NCI-H1048 (cell line): ENCODE measurements around the gene BAHD1.
"Not testable (repeated sequence)": the region's sequence is repeated elsewhere in the genome, so short reads cannot be mapped to it uniquely, and the experiment has no call there.

Experiments
- DNase-seq: peaks from one replicate; lab custom pipeline; 2025; lab: John Stamatoyannopoulos, UW

The BAHD1 gene

GRCh38 chr15:40445421-40445922, 4.7 kb downstream of the BAHD1 start:
- no peak for DNase-seq

DNA sequence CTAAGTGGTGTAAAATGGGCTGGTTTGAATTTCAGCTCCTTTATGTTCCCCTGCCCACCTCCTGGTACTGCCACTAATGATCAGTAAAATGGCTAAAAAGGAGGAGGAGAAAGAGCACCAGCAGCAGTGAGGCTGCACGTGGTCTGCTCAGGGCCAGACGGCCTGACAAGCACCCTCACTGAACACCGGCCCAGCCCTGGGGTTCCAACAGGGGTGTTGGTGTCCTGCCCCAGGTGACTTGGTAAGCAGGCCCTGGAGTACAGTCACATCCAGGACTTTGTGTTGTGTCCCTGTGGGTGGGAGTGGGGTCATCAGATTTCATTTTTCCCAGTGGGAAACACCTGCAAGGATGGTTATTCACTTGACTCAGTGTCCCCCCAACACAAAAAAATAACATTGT, 5.4 kb downstream of the BAHD1 start:
- DNase-seq = no peak

DNA sequence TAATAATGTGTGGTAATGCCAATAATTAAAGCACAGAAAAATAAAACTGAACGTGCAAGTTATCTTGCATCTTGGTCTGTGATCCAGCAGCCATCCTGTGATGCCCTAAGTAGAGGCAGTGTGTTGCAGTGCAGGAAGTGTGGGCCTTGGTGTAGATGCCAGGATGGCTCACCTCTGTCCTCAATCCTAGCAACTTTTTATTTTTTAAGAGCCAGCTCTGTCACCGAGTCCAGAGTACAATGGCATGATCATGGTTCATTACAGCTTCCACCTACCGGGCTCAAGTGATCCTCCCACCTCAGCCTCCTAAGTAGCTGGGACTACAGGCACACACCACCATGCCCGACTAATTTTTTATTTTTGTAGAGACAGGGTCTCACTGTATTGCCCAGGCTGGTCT, 7.6 kb downstream of the BAHD1 start:
- DNase-seq = no peak

DNA sequence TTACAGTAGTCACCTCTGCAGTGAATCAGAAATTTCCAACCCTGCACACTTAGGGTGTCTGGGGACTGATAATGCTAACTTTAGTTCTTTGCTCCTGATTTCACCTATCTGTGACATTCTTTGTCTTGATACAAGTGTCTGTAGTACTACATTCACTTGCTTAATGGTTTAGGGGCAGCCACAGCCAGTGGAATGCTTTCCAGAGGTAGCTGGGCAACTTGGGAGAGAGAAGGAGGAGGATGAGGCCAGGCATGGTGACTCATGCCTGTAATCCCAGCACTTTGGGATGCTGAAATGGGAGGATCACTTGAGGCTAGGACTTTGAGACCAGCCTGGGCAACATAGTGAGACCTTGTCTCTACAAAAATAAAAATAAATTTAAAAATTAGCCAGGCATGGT, 8.5 kb downstream of the BAHD1 start:
- no peak for DNase-seq

GRCh38 chr15:40450047-40450446, 9.3 kb downstream of the BAHD1 start:
- no peak for DNase-seq

DNA sequence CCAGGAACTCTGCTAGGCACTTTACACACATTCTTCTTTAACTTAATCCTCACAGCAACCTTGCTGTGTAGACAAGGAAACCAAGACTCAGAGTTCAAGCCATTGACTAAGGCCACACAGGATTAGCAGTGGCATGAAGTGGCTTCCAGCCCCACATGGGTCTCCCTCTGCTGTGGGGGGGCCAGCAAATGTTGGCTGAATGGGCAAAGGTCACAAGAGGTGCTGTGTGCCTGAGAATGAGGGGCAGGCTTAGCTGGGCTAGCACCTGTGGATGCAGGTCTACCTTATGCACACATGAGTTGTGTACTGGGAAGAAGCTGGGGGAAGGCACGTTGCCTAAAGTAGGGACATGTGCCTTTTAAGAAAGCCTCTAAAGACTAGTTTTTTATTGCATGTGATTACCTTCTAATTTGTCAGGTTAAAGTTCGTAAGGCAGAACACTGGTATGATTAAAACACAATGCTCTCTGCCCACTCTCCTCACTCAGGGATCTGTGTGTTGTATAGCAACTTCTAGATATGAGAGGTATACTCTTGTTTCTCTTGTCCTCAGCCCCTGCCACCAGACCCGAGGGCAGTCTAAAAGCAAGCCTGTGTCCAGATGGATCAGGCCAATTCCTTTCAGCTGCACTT, 10.9 kb downstream of the BAHD1 start:
- no peak for DNase-seq

- no peak for DNase-seq
Observed at GRCh38 chr15:40452296-40453090, 11.7 kb downstream of the BAHD1 start.

DNA sequence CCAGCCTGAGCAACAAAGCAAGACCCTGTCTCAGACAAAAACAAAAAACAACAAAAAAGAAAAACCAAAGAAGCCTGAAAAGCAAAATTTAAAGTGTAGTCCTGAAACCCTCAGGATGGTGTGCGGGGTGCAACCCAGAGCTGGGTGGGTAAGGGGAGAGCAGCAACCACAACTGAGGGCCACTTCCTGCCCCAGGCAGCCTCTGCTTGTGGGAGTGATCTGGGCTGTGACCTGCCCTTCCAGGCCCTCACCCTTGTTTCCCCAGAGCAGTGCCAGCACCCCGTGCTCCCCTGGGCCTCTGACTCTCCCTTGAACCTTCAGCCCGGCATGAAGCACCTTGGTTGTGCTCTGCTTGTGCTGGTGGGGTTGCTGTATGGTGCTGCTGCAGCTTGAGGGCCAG, 13.2 kb downstream of the BAHD1 start:
- not testable (repeated sequence) for DNase-seq

GRCh38 chr15:40454904-40455391, 14.2 kb downstream of the BAHD1 start:
- DNase-seq = no peak

GRCh38 chr15:40456299-40456712, 15.6 kb downstream of the BAHD1 start:
- DNase-seq = no peak

GRCh38 chr15:40456738-40457137, 16.0 kb downstream of the BAHD1 start:
- DNase-seq = no peak

GRCh38 chr15:40458495-40459371, 18.0 kb downstream of the BAHD1 start:
- DNase-seq = no peak

DNA sequence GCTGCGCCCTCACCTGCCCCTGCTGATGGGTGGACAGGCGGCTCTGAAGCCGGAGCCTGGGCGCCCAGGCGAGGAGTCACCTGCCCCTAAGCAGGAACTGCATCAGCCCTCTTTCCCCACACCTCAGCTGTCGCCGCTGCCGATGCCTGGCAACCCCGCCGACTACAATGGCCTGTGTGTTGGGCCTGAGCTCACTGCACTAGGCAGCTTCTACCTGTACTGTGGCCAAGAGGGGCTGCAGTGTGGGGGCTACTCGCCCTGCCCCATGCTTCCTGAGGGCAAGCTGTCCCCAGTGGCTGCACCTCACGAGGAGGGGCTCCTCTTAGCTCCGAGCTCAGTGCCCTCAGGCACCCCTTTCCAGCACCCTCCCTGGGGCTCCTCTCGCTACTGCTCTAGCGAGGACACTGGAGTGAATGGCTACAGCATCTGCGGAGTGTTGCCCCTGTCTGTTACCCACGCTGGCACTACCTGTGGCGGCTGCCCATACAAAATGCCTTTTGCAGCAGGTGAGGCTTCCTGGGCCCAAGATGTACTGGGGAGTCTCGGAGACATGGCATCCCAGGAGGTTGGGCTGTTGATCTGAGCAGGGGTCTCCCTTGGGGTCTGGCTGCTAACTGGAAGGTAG, 18.8 kb downstream of the BAHD1 start:
- no peak for DNase-seq

DNA sequence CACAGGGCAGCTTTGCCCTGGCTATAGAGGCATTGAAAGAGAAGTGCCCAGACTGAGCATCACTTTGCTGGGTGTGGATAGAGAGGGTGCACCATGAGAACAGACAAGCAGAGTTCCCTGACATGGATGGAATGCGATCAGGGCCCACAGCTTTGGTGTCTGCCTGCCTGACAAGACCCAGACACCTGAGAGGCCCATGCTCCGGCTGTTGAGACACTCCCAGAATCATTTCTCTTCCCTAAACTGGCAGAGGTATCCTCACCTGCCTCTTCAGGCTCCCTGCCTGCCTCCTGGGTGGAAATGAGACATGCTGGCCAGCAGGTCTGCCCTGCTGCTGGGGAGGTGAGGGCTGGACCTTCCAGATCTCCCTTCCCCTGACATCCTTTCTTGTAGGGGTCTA, 19.7 kb downstream of the BAHD1 start:
- DNase-seq = no peak

- no peak for DNase-seq
Observed at GRCh38 chr15:40461958-40462357, 21.2 kb downstream of the BAHD1 start.

- DNase-seq = no peak
Observed at GRCh38 chr15:40463279-40463678, 22.5 kb downstream of the BAHD1 start.

DNA sequence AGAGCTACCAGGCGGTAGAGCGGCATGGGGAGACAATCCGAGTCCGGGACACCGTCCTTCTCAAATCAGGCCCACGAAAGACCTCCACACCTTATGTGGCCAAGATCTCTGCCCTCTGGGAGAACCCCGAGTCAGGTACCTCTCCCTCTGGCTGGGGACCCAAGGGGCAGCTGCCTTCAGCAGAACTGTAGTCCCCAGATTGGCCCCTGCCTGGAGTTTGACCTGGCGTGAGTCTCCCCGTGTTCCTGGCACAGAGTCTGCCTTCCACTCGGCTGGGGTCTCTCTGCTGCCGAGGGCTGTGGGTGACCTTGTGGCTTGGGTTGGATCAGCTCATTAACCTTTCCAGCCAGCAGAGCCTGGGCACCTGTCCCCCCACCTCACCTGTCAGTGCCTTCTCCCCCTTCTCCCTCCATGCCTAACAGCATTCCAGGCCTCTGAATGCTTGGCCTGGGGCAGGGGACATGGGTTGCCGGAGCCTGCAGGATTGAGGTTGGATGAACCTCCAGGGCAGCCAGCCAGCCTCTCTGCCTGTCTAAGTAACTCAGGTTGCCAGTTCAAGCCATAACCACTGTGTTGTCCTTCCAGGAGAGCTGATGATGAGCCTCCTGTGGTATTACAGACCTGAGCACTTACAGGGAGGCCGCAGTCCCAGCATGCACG, 23.3 kb downstream of the BAHD1 start:
- DNase-seq = no peak

DNA sequence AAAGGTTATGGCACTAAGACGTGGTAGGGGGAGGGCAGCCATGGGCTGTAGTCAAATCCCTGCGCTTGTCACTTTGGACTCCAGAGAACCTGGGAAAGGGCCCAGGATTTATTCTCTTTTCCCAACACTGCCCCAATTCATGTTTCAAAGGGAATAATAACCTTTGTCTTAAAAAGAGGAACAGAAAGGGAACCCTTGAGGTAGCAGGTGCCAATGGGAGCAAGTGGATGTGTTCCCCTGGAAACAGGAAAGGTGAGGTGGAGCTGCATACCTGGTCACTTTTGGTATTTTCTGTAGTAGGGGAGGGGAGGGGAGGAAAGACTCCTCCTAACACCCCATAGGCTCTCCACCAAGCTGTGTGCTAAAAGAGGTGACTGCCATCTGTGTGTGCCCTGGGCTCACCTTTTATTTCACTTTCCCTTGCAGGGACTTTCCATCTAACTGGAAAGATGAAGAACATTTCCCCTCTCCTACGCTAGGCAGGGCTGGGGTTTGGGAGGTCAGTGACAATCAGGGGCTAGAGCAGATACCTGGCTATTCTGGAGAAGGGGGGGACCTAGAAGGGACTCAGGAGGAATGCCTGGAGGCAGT, 23.9 kb downstream of the BAHD1 start:
- DNase-seq = no peak

DNA sequence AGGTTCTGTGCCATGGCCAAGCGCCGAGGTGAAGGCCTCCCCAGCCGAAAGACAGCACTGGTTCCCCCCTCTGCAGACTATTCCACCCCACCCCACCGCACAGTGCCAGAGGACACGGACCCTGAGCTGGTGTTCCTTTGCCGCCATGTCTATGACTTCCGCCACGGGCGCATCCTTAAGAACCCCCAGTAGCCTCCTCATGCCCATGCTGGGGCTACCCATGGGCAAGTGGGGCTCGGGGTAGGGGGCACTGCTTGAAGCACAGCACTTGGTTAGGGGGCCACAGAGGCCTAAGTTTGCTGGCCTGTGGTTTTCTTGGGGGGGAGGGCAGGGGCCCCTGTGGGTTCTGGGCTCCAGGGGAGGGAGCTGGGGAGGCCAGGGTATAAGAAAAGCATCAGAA, 25.2 kb downstream of the BAHD1 start:
- no peak for DNase-seq

GRCh38 chr15:40466426-40467260, 25.9 kb downstream of the BAHD1 start:
- no peak for DNase-seq
